K562 (cell line): ENCODE data around the gene SOCS4. TPM values are rescaled to one million over a fixed set of nuclear protein-coding genes. Genes with fewer than 3 reads are reported as not detected.
A peak's percentile ranks its signal among the peaks of the same experiment; 100 is the strongest.

Source experiments
- AFF4 ChIP-seq: sonication (generic); formaldehyde crosslinking; IDR thresholded peaks from 2 replicates; pipeline ENCODE4 v1.8.0; 2023; ENCODE audit warnings: mild to moderate bottlenecking, missing genetic modification reagents
- CREBBP ChIP-seq: IDR thresholded peaks from one replicate; pipeline ENCODE4 v1.6.1; 2012; ENCODE audit warnings: low read depth, mild to moderate bottlenecking, control low read depth, inconsistent platforms, low read length
- CTCFL ChIP-seq: IDR thresholded peaks from 2 replicates; pipeline ENCODE4 v1.6.1; 2011; ENCODE audit warnings: borderline replicate concordance, low read depth, mild to moderate bottlenecking, moderate library complexity, low read length; ENCODE audit not compliant: insufficient read depth, poor library complexity, severe bottlenecking
- ETS1 ChIP-seq: conservative IDR thresholded peaks from 2 replicates; pipeline ENCODE4 v1.6.1; 2011; ENCODE audit warnings: low read depth, mild to moderate bottlenecking, low read length; ENCODE audit not compliant: control insufficient read depth
- FOXP1 ChIP-seq: sonication (generic); formaldehyde crosslinking; IDR thresholded peaks from 2 replicates; pipeline ENCODE4 v1.8.0; 2022; ENCODE audit warnings: mild to moderate bottlenecking, missing genetic modification reagents
- GTF2F1 ChIP-seq: IDR thresholded peaks from 2 replicates; pipeline ENCODE4 v1.6.1; 2011; ENCODE audit warnings: low read depth, low read length, improper control_type of control experiment
- L3MBTL2 ChIP-seq: fragments of 450-650 bp; IDR thresholded peaks from 2 replicates; pipeline ENCODE4 v1.6.1; 2016; ENCODE audit warnings: mild to moderate bottlenecking, moderate library complexity
- MAFF ChIP-seq: IDR thresholded peaks from 2 replicates; pipeline ENCODE4 v1.6.1; 2012; ENCODE audit warnings: low read length, improper control_type of control experiment
- MAZ ChIP-seq, 2 experiments: fragments of 450-650 bp in 1 of 2; sonication (generic) in 1 of 2; formaldehyde crosslinking; IDR thresholded peaks in 1 of 2; conservative IDR thresholded peaks in 1 of 2; 2 replicates each; pipeline versions ENCODE4 v1.4.0 to v1.5.0; 2020; ENCODE audit warnings: mild to moderate bottlenecking in 1 of 2, missing genetic modification reagents in 1 of 2
- MBD2 ChIP-seq: sonication (generic); IDR thresholded peaks from 2 replicates; pipeline ENCODE4 v1.6.1; 2016; ENCODE audit warnings: low read depth, borderline replicate concordance
- PATZ1 ChIP-seq: fragments of 250-450 bp; sonication (Bioruptor Pico); IDR thresholded peaks from 2 replicates; pipeline ENCODE4 v1.5.0; 2020; ENCODE audit warnings: mild to moderate bottlenecking, borderline replicate concordance
- RBM14 ChIP-seq: fragments of 200-400 bp; formaldehyde crosslinking; IDR thresholded peaks from 2 replicates; pipeline ENCODE4 v1.6.1; 2018; ENCODE audit warnings: low read depth, mild to moderate bottlenecking, low read length, moderate library complexity, borderline replicate concordance; ENCODE audit not compliant: insufficient read depth
- TARDBP ChIP-seq: fragments of 450-650 bp; IDR thresholded peaks from 2 replicates; pipeline ENCODE4 v1.6.1; 2016
- ZNF316 ChIP-seq: fragments of 450-650 bp; IDR thresholded peaks from 2 replicates; pipeline ENCODE4 v1.6.1; 2016
- ZNF551 ChIP-seq: fragments of 250-450 bp; sonication (Bioruptor Pico); IDR thresholded peaks from 2 replicates; pipeline ENCODE4 v1.5.0; 2021; ENCODE audit warnings: mild to moderate bottlenecking, moderate library complexity
- ZNF586 ChIP-seq: fragments of 450-650 bp; formaldehyde crosslinking; conservative IDR thresholded peaks from 2 replicates; pipeline ENCODE4 v1.4.0; 2020; ENCODE audit warnings: mild to moderate bottlenecking, moderate library complexity
- ZNF778 ChIP-seq: fragments of 450-650 bp; formaldehyde crosslinking; IDR thresholded peaks from 2 replicates; pipeline ENCODE4 v1.4.0; 2020; ENCODE audit warnings: mild to moderate bottlenecking, moderate library complexity
- ZNF830 ChIP-seq: fragments of 250-450 bp; sonication (Bioruptor Pico); IDR thresholded peaks from 2 replicates; pipeline ENCODE4 v1.5.0; 2021; ENCODE audit warnings: mild to moderate bottlenecking
- polyA plus RNA-seq, 8 experiments: library from polyadenylated mRNA; depleted of rRNA in 4 of 8; stranded (reverse) in 5 of 8; unstranded in 3 of 8; fragments of >200 nt; fragmentation: Nextera tagmentation in 2 of 8; fragmentation: Illumina TruSeq in 1 of 8; extraction: Ambion mirVana in 2 of 8; extraction: Trizol in 1 of 8; gene quantifications; 2 replicates each; pipeline versions ENCODE4 v1.2.1 to v1.2.3, GENCODE V29; 2011 to 2014; ENCODE audit warnings: inconsistent platforms in 1 of 8, missing spikeins in 1 of 8
- total RNA-seq, 7 experiments: library from RNA; depleted of rRNA in 6 of 7; stranded (reverse); fragments of >200 nt in 6 of 7; fragmentation: Illumina TruSeq in 2 of 7; extraction: Trizol in 2 of 7; gene quantifications; 2 replicates each; pipeline versions ENCODE4 v1.2.1 to v1.2.3, GENCODE V29; 2011 to 2021; ENCODE audit warnings: low replicate concordance in 1 of 7

The SOCS4 gene
- total and polyA plus RNA-seq, 9 of the 15 experiments (the other 6 are each of a cell fraction or from before 2014, with no cell fraction given), result 2.6 to 12.7 (median 9.7) TPM

GRCh38 chr14:55051423-55052268 lies 24.6 kb downstream of the SOCS4 start, which contains the start of gene MAPK1IP1L (continued):
- TF ChIP-seq CTCFL (peak; percentile 82), ZNF778 (CRISPR knock-in tag) (no peak), MAFF (no peak), AFF4 (CRISPR knock-in tag) (peak; percentile 88; the same call in 1 of the 2 replicates), MBD2 (0 out of 2 replicates have a peak, but pooled peaks have one; percentile 40), CREBBP (no peak), ZNF830 (CRISPR knock-in tag) (no peak), GTF2F1 (peak; percentile 23; the same call in 1 of the 2 replicates), L3MBTL2 (no peak), ZNF551 (CRISPR knock-in tag) (no peak), ZNF316 (peak; percentile 54), ZNF586 (CRISPR knock-in tag) (no peak), MAZ (CRISPR knock-in tag; conservative IDR thresholded peaks at IDR 0.05 in 1 of 2, IDR thresholded peaks at IDR 0.05 in 1 of 2) (peak; percentile 99), PATZ1 (CRISPR knock-in tag) (no peak), TARDBP (peak; percentile 53; the same call in 1 of the 2 replicates), FOXP1 (CRISPR knock-in tag) (peak; percentile 83), RBM14 (no peak), ETS1 (0 out of 2 replicates have a peak, but pooled peaks have one; percentile 15)
